Activated B cell treated with CpG ODN at 0.5 μM for 24 hours (primary cell): ENCODE data around the gene LLGL1. TPM values are rescaled to one million over a fixed set of nuclear protein-coding genes. Genes with fewer than 3 reads are reported as not detected.

Source experiments
- ATAC-seq: fragments of 200-7000 bp; cut with Tn5 transposase; one replicate; pipeline ENCODE4 v1.10.0; 2021; ENCODE audit warnings: low read depth, mild to moderate bottlenecking, moderate library complexity
- CTCF ChIA-PET: fragments of 350-600 bp; sonication (Branson Sonifier 250); formaldehyde crosslinking; loops from one replicate; lab custom pipeline; 2021; ENCODE audit warnings: antibody characterized with exemption; lab: Charles Lee
- POLR2A ChIA-PET: fragments of 350-600 bp; sonication (Branson Sonifier 250); formaldehyde crosslinking; loops from one replicate; lab custom pipeline; 2021; ENCODE audit warnings: antibody characterized with exemption; lab: Charles Lee
- DNase-seq: peaks from one replicate; pipeline ENCODE4 v3.0.0; 2022
- H3K27ac Mint-ChIP-seq: one replicate; pipeline ENCODE4 v1.8.0; 2020; ENCODE audit warnings: mixed read lengths
- H3K27me3 Mint-ChIP-seq: one replicate; pipeline ENCODE4 v1.8.0; 2021; ENCODE audit warnings: mixed read lengths
- H3K36me3 Mint-ChIP-seq: one replicate; pipeline ENCODE4 v1.8.0; 2021; ENCODE audit warnings: low read depth, mixed read lengths
- H3K4me1 Mint-ChIP-seq: one replicate; pipeline ENCODE4 v1.8.0; 2021; ENCODE audit warnings: mixed read lengths
- H3K4me3 Mint-ChIP-seq: one replicate; pipeline ENCODE4 v1.8.0; 2020; ENCODE audit warnings: mild to moderate bottlenecking, mixed read lengths
- H3K9me3 Mint-ChIP-seq: one replicate; pipeline ENCODE4 v1.8.0; 2020; ENCODE audit warnings: mixed read lengths
- CTCF ChIP-seq: fragments of 200-600 bp; IDR thresholded peaks from one replicate; pipeline ENCODE4 v1.8.0; 2022; ENCODE audit warnings: antibody characterized with exemption, mild to moderate bottlenecking
- intact Hi-C: fragments of 100-400 bp; cut with micrococcal nuclease; formaldehyde crosslinking; loops from one replicate; pipeline ENCODE4 v1.15.1; 2024
- total RNA-seq: library from RNA; stranded (reverse); gene quantifications from 2 replicates; pipeline ENCODE4 v1.2.3, GENCODE V29; 2022

LLGL1 gene
- total RNA-seq, 1 donor from 2014 or later: 10.5 TPM

DNA sequence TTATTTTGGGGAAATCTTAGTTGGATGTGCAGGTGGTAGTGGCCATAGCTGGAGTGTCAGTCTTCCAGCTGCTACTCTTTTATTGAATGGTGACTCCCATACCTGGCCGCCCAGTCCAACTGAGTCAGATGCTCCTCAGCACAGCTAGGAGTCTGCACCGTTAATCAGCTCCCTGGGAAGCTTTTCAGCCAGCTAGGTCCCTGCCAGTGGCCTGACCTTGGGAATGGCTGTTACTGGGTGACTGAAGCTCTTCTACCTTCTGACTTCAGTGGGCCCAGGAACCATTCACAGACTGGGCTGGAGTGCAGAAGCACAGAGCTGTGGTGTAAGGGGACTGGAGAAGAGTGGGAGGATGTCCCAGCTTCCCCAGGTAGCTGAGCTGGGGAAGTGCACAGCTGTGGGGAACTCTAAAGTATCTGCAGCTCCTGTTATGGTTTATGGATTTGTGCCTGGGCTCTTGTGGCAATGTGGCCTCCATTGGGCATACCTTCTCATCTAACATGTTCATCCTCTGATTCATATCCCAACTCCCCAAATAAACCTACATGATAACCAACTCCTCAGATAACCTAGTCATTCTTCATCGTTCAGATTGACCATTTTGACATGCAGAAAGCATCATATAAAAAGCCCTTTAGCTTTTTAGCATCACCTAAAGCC is 27.8 kb upstream of the LLGL1 start:
- Mint-ChIP-seq H3K4me3 (no peak overlapping the region), H3K27ac (no peak overlapping the region)

GRCh38 chr17:18198530-18198929 is 26.9 kb upstream of the LLGL1 start:
- no peak for DNase-seq
- Mint-ChIP-seq H3K9me3 (no peaks in the 10 kb centered on the region), H3K27me3 (no peaks in the 10 kb centered on the region), H3K4me3 (no peak overlapping the region), H3K4me1 (peaks cover 16% of the 10 kb centered on the region), H3K27ac (no peak overlapping the region), H3K36me3 (peaks cover 78% of the 10 kb centered on the region)
- intact Hi-C loops: no loop called here
- ATAC-seq: no peak
- ChIA-PET POLR2A (no interaction called here), CTCF (interaction anchor here (1.1 kb wide), 1 partner anchor 19 kb away, joined by 4 read pairs; no protein-coding TSS in a partner anchor)
- no peak for TF ChIP-seq CTCF

More for the DNA sequence above, 27.8 kb upstream of the LLGL1 start:
- Mint-ChIP-seq H3K27me3 (no peaks in the 10 kb centered on the region), H3K36me3 (peaks cover 74% of the 10 kb centered on the region), H3K4me1 (peaks cover 19% of the 10 kb centered on the region), H3K9me3 (no peaks in the 10 kb centered on the region)
- DNase-seq (no peak), ATAC-seq (no peak)
- no peak for TF ChIP-seq CTCF
- POLR2A ChIA-PET: no interaction called here
- CTCF ChIA-PET: interaction anchor here (1.1 kb wide), 1 partner anchor 20 kb away, joined by 4 read pairs; no protein-coding TSS in a partner anchor
- intact Hi-C loops: no loop called here

DNA sequence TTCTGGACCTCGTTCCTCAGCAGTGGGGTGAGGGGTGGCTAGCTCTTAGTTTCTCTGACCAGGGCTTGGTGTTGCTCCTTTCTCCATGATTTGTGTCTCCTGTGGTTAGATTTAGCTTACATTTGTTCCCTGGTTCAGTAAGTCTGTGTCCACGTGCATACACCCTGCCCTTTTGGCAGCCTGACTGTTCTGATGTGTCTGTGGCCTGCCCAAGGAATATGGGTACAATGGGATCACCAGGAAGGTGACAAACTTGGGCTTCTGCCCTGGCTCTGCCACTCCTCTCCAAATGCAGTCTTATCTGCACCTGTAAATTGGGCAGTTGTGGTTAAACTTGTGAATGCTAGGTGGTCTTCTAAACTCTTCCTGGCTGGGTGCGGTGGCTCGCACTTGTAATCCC is 24.3 kb upstream of the LLGL1 start:
- ChIA-PET CTCF (no interaction called here), POLR2A (no interaction called here)
- intact Hi-C loops: no loop called here
- Mint-ChIP-seq H3K4me3 (no peak overlapping the region), H3K36me3 (peaks cover 71% of the 10 kb centered on the region), H3K4me1 (peaks cover 14% of the 10 kb centered on the region), H3K27ac (no peak overlapping the region), H3K27me3 (no peaks in the 10 kb centered on the region), H3K9me3 (no peaks in the 10 kb centered on the region)
- TF ChIP-seq CTCF: no peak
- no peak for ATAC-seq
- no peak for DNase-seq

DNA sequence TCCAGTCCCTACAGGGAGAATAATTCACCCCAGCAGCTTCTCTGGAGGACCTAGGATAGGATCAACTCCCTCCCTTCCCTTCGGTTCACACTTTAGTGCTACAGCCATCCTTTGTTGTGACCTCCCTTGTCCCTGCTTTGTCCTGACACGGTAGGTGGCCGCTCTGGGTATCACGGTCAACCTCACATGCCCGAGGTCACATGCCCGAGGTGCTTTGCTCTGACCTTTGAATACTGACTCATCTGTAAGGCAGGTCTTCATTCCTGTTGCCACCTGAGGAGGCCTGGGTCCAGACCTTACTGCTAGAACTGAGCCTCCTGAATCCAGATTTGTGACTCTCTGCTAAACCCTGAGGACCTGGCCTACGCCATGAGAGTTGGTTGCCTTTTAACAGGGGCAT is 22.1 kb upstream of the LLGL1 start:
- no peak for TF ChIP-seq CTCF
- ChIA-PET POLR2A (no interaction called here), CTCF (no interaction called here)
- H3K36me3 Mint-ChIP-seq: peaks cover 67% of the 10 kb centered on the region
- DNase-seq: no peak
- peaks cover 7% of the 10 kb centered on the region for H3K4me1 Mint-ChIP-seq
- H3K4me3 Mint-ChIP-seq: no peak overlapping the region
- H3K9me3 Mint-ChIP-seq: no peaks in the 10 kb centered on the region
- ATAC-seq: no peak
- intact Hi-C loops: no loop called here
- H3K27me3 Mint-ChIP-seq: no peaks in the 10 kb centered on the region
- H3K27ac Mint-ChIP-seq: no peak overlapping the region

DNA sequence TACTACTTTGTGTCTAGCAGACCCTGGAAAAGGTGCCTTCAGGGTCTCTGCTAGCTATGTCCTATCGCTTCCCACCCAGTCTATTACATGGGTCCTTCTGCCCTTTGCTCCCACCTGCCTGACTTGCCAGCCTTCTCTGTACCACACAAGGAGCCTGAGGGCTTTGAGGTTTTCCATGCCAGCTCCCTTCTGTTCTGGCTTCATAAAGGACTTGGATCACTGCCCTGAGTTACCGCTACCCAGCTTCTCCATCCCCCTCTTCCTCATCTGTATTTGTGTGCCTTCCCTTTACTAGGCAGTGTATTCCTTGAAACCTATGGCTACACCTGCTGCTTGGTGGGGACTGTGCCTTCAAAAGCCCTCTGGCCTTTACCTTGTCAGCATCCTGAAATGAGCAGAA is 19.6 kb upstream of the LLGL1 start:
- H3K36me3 Mint-ChIP-seq: peaks cover 74% of the 10 kb centered on the region
- no peaks in the 10 kb centered on the region for H3K27me3 Mint-ChIP-seq
- no peaks in the 10 kb centered on the region for H3K9me3 Mint-ChIP-seq
- ATAC-seq (no peak), DNase-seq (no peak)
- peaks cover 4% of the 10 kb centered on the region for H3K4me1 Mint-ChIP-seq
- ChIA-PET POLR2A (no interaction called here), CTCF (no interaction called here)
- H3K4me3 Mint-ChIP-seq: no peak overlapping the region
- H3K27ac Mint-ChIP-seq: no peak overlapping the region
- intact Hi-C loops: no loop called here
- TF ChIP-seq CTCF: no peak
